Ovary (tissue), 9 donors: Measurements from ENCODE around the gene MSLN. TPM values are rescaled to one million over a fixed set of nuclear protein-coding genes. Genes with fewer than 3 reads are reported as not detected.

Experiments used
- DNase-seq, 5 donors: peaks; one replicate each; pipeline ENCODE4 v3.0.0-alpha.2; 2019 to 2020
- H3K27ac ChIP-seq, 2 donors: fragments of 200-600 bp; one replicate each; pipeline versions ENCODE4 v1.5.1 to v1.8.0; 2019 to 2022
- H3K27me3 ChIP-seq: fragments of 200-600 bp; one replicate; pipeline ENCODE4 v1.8.0; 2022
- H3K36me3 ChIP-seq: fragments of 200-600 bp; sonication (generic); one replicate; pipeline ENCODE4 v1.5.1; 2019
- H3K4me1 ChIP-seq: one replicate; pipeline ENCODE4 v1.8.1; 2013; ENCODE audit warnings: mild to moderate bottlenecking, moderate library complexity; ENCODE audit not compliant: insufficient read depth
- H3K4me3 ChIP-seq: fragments of 200-600 bp; sonication (generic); one replicate; pipeline ENCODE4 v1.5.1; 2017
- H3K9me3 ChIP-seq, 2 donors: fragments of 200-600 bp in 1 of 2; sonication (generic) in 1 of 2; one replicate each; pipeline versions ENCODE4 v1.5.1 to v1.8.1; 2013 to 2019; ENCODE audit warnings: mild to moderate bottlenecking in 1 of 2, moderate library complexity in 1 of 2
- EP300 ChIP-seq: sonication (generic); formaldehyde crosslinking; IDR thresholded peaks from one replicate; pipeline ENCODE4 v1.6.1; 2017; ENCODE audit warnings: antibody characterized with exemption
- POLR2A ChIP-seq: fragments of 450-650 bp; IDR thresholded peaks from one replicate; pipeline ENCODE4 v1.6.1; 2017; ENCODE audit warnings: antibody characterized with exemption, mild to moderate bottlenecking, moderate library complexity
- WGBS, 3 donors: extraction: QIAGEN DNeasy Blood & Tissue Kit in 1 of 3; methylation state at CpG; one replicate each; pipeline versions ENCODE4 v1.1.5 to v1.1.7; 2013 to 2017; 5-methylcytosine and 5-hydroxymethylcytosine counted together
- intact Hi-C, 4 donors: fragments of 100-400 bp; cut with DNase I; formaldehyde crosslinking; loops; one replicate each; pipeline versions ENCODE4 v1.11.0 to v1.15.1; 2022 to 2023
- polyA plus RNA-seq, 2 donors: library from polyadenylated mRNA; stranded (reverse); fragments of 200-250 nt in 1 of 2; fragments of 350-450 nt in 1 of 2; fragmentation: Illumina TruSeq in 1 of 2; extraction: RNeasy Lipid Tissue Mini Kit (QIAGEN cat#74804) in 1 of 2; gene quantifications; one replicate each; pipeline ENCODE4 v1.2.3, GENCODE V29; 2013 to 2014
- total RNA-seq, 7 donors: library from RNA; depleted of rRNA in 2 of 7; stranded (reverse); fragments of >200 nt in 2 of 7; fragmentation: NEBNext Ultra II Directional in 3 of 7; extraction: Animal tissue kit (Norgen Biotek cat#: 25700) in 3 of 7; gene quantifications; one replicate each; pipeline versions ENCODE4 v1.1.0 to v1.2.4, GENCODE V29; 2016 to 2023
- TF ChIP-seq, protein P1 (sequence below), 3 donors: fragments of 450-650 bp in 2 of 3; fragments of 200-600 bp in 1 of 3; IDR thresholded peaks; one replicate each; pipeline versions ENCODE4 v1.5.1 to v1.8.0; 2016 to 2022; ENCODE audit warnings: antibody characterized with exemption in 3 of 3, mild to moderate bottlenecking in 1 of 3
- donor health status: DM: no; HTN: no; CAD: no; lungs with moderate emphysema.
- donor health status: DM: no; HTN: no; CAD: no.
- donor health status: Bipolar disorder and iron deficiency.
- donor health status: DM: yes; HTN: yes; CAD: no.
- donor health status: DM: no; HTN: no; CAD: no.
- donor health status: DM: yes; HTN: yes; CAD: no.

MSLN gene
- total and polyA plus RNA-seq, 9 donors, result 0.40 to 314 (median 6.1) TPM

DNA sequence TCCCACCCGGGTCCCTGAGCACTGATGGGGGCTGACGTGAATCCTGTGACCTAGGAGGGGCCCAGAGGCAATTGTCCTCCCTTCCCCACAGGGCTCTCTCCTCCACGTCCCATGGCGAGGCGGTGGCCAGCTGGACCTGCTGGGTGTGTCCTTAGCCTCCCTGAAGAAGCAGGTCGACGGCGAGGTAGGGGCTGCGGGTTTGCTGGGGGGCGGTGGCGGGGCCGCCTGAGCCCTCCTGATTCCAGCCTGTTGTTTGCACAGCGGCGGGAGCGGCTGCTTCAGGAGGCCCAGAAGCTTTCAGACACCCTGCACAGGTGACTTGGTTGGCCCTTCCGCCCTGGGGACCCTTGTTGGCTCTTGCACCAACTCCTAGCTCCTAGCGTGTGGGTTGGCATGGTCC, 29.6 kb downstream of the MSLN start:
- DNase-seq, result no peak
- no peak overlapping the region for H3K27ac ChIP-seq
- no peaks in the 10 kb centered on the region for H3K9me3 ChIP-seq
- H3K36me3 ChIP-seq, result no peaks in the 10 kb centered on the region
- intact Hi-C loops, result no loop called here
- H3K27me3 ChIP-seq, result no peaks in the 10 kb centered on the region
- TF ChIP-seq POLR2A, result no peak
- TF ChIP-seq, protein P1, sequence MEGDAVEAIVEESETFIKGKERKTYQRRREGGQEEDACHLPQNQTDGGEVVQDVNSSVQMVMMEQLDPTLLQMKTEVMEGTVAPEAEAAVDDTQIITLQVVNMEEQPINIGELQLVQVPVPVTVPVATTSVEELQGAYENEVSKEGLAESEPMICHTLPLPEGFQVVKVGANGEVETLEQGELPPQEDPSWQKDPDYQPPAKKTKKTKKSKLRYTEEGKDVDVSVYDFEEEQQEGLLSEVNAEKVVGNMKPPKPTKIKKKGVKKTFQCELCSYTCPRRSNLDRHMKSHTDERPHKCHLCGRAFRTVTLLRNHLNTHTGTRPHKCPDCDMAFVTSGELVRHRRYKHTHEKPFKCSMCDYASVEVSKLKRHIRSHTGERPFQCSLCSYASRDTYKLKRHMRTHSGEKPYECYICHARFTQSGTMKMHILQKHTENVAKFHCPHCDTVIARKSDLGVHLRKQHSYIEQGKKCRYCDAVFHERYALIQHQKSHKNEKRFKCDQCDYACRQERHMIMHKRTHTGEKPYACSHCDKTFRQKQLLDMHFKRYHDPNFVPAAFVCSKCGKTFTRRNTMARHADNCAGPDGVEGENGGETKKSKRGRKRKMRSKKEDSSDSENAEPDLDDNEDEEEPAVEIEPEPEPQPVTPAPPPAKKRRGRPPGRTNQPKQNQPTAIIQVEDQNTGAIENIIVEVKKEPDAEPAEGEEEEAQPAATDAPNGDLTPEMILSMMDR (IDR thresholded peaks at IDR 0.05), result no peak
- no peak for TF ChIP-seq EP300
- 92 to 95% (median 92%) methylated on average over 17 of the region's 17 CpGs for whole genome bisulfite sequencing, 3 donors
- H3K4me1 ChIP-seq, result peaks cover 10% of the 10 kb centered on the region
- H3K4me3 ChIP-seq, result no peak overlapping the region

DNA sequence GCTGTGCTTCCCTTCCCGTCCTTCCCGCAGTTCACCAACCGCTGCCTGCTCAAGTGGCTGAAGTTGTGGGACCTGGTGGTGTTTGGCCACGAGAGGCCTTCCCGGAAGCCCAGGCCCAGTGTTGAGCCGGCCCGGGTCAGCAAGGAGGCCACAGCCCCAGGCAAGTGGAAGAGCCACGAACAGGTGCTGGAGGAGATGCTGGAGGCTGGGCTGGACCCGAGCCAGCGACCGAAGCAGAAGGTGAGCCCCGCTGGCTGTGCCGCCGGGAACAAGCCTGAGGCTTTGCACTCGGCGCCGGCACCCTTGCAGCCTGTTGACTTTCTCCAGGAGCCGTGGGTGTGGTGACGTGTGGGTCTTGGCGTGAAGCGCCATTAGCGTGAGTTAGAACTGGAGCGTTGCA, 30.6 kb downstream of the MSLN start:
- H3K27ac ChIP-seq, result no peak overlapping the region
- WGBS, 3 donors, result 93 to 98% (median 94%) methylated on average over 23 of the region's 23 CpGs
- no peaks in the 10 kb centered on the region for H3K9me3 ChIP-seq
- no peak for DNase-seq
- H3K4me3 ChIP-seq, result no peak overlapping the region
- no peaks in the 10 kb centered on the region for H3K36me3 ChIP-seq
- intact Hi-C loops, result no loop called here
- H3K4me1 ChIP-seq, result peaks cover 10% of the 10 kb centered on the region
- no peak for TF ChIP-seq EP300
- no peak for TF ChIP-seq POLR2A
- TF ChIP-seq, protein P1 (IDR thresholded peaks at IDR 0.05), result no peak
- no peaks in the 10 kb centered on the region for H3K27me3 ChIP-seq

DNA sequence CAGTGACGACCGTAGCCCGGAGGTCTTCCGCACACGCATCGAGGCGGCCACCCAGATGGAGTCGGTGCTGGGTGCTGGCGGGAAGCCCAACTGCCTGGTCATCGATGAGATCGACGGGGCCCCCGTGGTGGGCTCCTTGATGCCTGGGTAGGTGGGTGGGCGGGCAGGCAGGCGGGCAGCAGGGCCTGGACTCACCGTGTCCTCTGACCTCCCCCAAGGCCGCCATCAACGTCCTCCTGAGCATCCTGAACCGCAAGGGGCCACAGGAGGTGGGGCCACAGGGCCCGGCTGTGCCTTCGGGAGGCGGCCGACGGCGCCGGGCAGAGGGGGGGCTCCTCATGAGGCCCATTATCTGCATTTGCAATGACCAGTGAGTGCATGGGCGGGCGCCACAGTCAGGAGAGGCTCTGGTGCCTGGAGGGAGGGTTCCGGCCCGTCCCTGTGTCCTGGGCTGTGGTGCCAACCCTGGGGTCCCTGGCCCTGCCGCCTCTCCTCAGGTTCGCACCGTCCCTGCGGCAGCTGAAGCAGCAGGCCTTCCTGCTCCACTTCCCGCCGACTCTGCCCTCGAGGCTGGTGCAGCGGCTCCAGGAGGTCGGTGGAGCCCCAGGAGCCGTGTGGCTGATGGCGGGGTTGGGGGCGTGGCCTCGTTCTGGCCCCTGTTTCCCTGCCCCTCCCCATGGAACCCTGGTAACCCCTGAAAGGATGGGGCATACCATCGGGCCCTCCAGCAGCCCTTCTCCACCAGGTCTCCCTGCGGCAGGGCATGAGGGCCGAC, 31.9 kb downstream of the MSLN start:
- TF ChIP-seq, protein P1 (IDR thresholded peaks at IDR 0.05), result no peak
- no peak for TF ChIP-seq EP300
- Histone ChIP-seq H3K36me3 (no peaks in the 10 kb centered on the region), H3K4me1 (peaks cover 8% of the 10 kb centered on the region), H3K4me3 (no peak overlapping the region), H3K27ac (no peak overlapping the region), H3K27me3 (no peaks in the 10 kb centered on the region), H3K9me3 (no peaks in the 10 kb centered on the region)
- DNase-seq, result no peak
- intact Hi-C loops, result no loop called here
- WGBS, 3 donors, result 87 to 91% (median 91%) methylated on average over 36 to 46 of the region's 46 CpGs

DNA sequence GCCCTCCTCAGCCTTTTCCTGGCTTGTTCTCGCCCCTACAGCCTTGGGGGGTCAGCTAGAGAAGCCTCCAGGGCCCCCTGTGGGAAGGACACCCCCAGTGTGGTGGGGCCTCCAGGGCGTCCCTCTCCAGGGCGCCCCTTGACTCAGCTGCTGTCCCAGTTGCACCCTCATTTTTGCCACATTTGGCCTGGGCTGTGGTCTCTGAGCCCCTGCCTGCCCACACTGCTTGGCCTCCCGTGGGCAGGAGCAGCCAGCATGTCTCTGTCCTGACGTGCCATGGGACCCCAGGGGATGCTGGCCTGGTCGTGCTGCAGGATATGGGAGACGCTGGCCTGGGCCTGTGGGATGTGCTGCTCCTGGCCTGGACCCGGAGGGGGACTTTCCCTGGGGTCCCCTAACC, 32.9 kb downstream of the MSLN start:
- Histone ChIP-seq H3K27ac (no peak overlapping the region), H3K4me3 (no peak overlapping the region), H3K4me1 (peaks cover 5% of the 10 kb centered on the region), H3K27me3 (no peaks in the 10 kb centered on the region), H3K36me3 (no peaks in the 10 kb centered on the region), H3K9me3 (peaks cover 0 to 8% of the 10 kb centered on the region in 2 donors)
- intact Hi-C loops, result no loop called here
- 86 to 89% (median 87%) methylated on average over 7 to 8 of the region's 8 CpGs for WGBS, 3 donors
- TF ChIP-seq, protein P1 (IDR thresholded peaks at IDR 0.05), result no peak
- no peak for DNase-seq
